NB4 (cell line): ENCODE data around the gene MGAT1.
"Not testable (repeated sequence)": the region's sequence is repeated elsewhere in the genome, so short reads cannot be mapped to it uniquely, and the experiment has no call there.

Experiments used
- MYC ChIP-seq: IDR thresholded peaks from 2 replicates; pipeline ENCODE4 v1.6.1; 2011; ENCODE audit warnings: low read depth, low read length
- POLR2A ChIP-seq: IDR thresholded peaks from 2 replicates; pipeline ENCODE4 v1.6.1; 2011; ENCODE audit warnings: mild to moderate bottlenecking; ENCODE audit not compliant: insufficient read length; ENCODE audit errors: extremely low read depth
- TF ChIP-seq, protein P1 (sequence below): IDR thresholded peaks from one replicate; pipeline ENCODE4 v1.5.1; 2012; ENCODE audit warnings: low read depth, low read length
- TF ChIP-seq, protein P2 (sequence below): IDR thresholded peaks from 2 replicates; pipeline ENCODE4 v1.6.1; 2011; ENCODE audit warnings: low read depth, low read length

DNA sequence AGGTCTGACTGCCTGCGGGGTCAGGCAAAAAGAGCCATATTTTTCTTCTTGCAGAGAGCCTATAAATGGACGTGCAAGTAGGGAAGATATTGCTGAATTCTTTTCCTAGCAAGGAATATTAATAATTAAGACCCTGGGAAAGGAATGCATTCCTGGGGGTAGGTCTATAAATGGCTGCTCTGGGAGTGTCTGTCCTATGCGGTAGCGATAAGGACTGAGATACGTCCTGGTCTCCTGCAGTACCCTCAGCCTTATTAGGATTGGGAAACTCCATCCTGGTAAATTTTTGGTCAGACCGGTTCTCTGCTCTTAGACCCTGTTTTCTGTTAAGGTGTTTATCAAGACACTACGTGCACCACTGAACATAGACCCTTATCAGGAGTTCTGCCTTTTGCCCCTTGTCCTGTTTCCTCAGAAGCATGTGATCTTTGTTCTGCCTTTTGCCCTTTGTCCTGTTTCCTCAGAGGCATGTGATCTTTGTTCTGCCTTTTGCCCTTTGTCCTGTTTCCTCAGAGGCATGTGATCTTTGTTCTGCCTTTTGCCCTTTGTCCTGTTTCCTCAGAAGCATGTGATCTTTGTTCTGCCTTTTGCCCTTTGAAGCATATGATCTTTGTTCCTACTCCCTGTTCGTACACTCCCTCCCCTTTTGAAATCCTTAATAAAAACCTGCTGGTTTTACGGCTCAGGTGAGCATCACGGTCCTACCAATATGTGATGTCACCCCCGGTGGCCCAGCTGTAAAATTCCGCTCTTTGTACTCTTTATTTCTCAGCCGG lies 26.3 kb upstream of the MGAT1 start:
- not testable (repeated sequence) for TF ChIP-seq POLR2A, MYC
- TF ChIP-seq, protein P1, sequence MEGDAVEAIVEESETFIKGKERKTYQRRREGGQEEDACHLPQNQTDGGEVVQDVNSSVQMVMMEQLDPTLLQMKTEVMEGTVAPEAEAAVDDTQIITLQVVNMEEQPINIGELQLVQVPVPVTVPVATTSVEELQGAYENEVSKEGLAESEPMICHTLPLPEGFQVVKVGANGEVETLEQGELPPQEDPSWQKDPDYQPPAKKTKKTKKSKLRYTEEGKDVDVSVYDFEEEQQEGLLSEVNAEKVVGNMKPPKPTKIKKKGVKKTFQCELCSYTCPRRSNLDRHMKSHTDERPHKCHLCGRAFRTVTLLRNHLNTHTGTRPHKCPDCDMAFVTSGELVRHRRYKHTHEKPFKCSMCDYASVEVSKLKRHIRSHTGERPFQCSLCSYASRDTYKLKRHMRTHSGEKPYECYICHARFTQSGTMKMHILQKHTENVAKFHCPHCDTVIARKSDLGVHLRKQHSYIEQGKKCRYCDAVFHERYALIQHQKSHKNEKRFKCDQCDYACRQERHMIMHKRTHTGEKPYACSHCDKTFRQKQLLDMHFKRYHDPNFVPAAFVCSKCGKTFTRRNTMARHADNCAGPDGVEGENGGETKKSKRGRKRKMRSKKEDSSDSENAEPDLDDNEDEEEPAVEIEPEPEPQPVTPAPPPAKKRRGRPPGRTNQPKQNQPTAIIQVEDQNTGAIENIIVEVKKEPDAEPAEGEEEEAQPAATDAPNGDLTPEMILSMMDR, result not testable (repeated sequence)
- TF ChIP-seq, protein P2, sequence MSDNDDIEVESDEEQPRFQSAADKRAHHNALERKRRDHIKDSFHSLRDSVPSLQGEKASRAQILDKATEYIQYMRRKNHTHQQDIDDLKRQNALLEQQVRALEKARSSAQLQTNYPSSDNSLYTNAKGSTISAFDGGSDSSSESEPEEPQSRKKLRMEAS, result not testable (repeated sequence)
